Urothelium cell line (cell line): ENCODE measurements around the gene ENPP5.

Source experiments
- DNase-seq: peaks from one replicate; pipeline ENCODE4 v3.0.0; 2011; ENCODE audit warnings: low spot score, mixed read lengths
- FAIRE-seq: peaks from 2 replicates; lab custom pipeline; 2011; peaks lifted over from hg19 to GRCh38; lab: Jason Lieb, UNC

Gene ENPP5, protein sequence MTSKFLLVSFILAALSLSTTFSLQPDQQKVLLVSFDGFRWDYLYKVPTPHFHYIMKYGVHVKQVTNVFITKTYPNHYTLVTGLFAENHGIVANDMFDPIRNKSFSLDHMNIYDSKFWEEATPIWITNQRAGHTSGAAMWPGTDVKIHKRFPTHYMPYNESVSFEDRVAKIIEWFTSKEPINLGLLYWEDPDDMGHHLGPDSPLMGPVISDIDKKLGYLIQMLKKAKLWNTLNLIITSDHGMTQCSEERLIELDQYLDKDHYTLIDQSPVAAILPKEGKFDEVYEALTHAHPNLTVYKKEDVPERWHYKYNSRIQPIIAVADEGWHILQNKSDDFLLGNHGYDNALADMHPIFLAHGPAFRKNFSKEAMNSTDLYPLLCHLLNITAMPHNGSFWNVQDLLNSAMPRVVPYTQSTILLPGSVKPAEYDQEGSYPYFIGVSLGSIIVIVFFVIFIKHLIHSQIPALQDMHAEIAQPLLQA

DNA sequence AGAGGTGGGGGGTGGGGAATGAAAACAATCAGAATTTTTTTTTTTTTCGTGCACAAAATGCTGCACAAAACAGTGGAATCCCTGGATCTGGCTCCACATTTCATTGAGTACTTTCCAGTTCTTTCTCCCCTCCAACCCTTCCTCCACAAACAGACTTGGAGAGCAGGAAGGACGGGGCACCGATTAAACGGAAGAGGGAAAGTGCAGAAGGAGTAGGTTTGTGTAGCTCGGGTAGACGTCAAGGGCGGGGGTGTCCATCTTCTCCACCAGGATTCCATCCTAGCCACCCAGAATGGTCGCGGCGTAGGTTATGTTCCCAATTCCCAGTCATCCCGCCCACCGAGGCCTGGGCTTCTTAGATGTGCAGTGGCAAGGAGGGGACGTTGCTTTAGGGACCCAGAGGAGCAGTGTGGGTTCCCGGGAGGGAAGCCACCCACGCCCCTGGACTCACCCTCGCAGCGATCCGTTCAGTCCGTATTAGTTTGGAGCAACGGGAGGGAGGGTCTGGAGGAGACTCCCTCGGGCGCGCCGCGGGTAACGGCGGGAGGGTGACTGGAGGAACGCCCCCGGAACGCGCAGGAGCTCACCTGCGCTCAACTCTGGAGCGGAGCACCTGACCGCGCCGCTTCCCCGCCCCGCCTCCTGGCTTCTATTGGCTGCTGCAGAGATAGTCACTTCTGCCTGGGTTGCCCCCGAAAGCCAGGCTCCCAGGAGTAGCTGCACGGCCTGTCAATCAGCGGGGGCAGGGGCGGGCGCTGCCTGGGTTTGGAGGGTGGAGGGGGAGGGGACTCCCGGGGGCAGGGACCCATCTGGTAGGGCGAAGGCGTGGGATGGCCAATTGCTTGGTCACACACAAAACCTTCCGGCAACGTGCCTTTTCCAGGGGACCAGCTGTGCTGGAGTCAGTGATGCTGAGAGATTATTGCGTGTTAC, at the start of gene ENPP5:
TSS of gene ENPP5 (minus strand) at position 624 of the 933 bp plus-strand sequence. CDS start 2,718 bp downstream, outside the sequence.
- DNase-seq (peak; percentile 96), FAIRE-seq (no peak)

- FAIRE-seq (no peak), DNase-seq (no peak)
These were observed 48.9 kb upstream of the ENPP5 start for GRCh38 chr6:46219661-46220060.

- no peak for FAIRE-seq
- DNase-seq: no peak
These were observed 47.7 kb upstream of the ENPP5 start for GRCh38 chr6:46218457-46218856.

GRCh38 chr6:46217671-46218131, 46.9 kb upstream of the ENPP5 start:
- DNase-seq (no peak), FAIRE-seq (no peak)

DNA sequence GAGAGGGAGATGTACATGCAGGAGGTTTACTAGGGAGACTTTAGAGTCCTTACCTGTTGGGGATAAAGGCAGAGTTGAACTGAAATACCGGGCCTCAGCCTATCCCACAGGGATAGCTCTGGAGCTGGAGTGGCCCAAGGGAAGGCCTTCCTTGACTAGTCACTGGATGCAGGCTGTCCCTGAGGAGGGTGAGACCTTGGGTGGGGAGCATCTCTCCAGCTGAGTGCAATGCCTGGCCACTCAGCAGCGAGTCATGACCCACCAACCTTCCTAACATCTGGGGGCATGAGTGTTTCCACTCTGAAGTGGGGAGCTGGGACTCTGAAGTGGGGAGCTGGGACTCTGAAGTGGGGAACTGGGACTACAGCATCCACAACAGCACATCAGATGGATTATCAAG, 46.1 kb upstream of the ENPP5 start:
- FAIRE-seq: no peak
- DNase-seq: no peak

- no peak for FAIRE-seq
- no peak for DNase-seq
These were observed 45.0 kb upstream of the ENPP5 start for GRCh38 chr6:46215777-46216176.

DNA sequence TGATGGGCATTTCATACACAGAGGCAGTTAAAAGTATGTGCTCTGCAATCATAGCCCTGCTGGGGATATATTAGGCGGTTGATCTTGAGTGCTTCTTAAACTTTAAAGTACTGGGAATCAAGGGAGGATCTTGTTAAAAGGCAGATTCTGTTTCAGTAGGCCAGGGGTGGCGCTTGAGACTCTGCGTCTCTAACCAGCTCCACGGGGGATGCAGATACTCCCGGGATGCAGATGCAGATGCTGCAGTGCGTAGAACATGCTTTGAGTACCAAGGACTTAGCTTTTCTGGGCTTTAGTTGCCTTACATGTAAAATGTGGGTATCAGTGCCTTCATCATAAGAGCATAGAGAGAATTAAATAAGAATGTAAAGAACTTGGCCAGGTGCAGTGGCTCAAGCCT, 44.4 kb upstream of the ENPP5 start:
- FAIRE-seq (no peak), DNase-seq (no peak)

- FAIRE-seq (no peak), DNase-seq (no peak)
These were observed 41.1 kb upstream of the ENPP5 start for GRCh38 chr6:46211917-46212316.

DNA sequence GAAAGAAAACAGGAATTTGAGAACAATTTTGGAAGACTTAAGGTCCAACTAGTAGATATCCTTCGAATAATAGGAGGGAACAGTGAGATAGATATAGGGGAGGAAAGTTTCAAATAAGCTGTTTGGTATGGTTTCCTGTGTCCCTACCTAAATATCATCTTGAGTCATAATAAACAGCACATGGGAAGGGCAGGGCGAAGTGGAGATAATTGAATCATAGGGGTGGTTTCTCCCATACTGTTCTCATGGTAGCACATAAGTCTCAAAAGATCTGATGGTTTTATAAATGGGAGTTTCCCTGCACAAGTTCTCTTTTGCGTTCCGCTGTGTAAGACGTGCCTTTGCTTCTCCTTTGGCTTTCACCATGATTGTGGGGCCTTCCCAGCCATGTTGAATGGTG, 39.5 kb upstream of the ENPP5 start:
- no peak for FAIRE-seq
- no peak for DNase-seq

GRCh38 chr6:46208303-46208702, 37.5 kb upstream of the ENPP5 start:
- FAIRE-seq (no peak), DNase-seq (no peak)

- FAIRE-seq: no peak
These were observed 36.4 kb upstream of the ENPP5 start for GRCh38 chr6:46207174-46207573.

DNA sequence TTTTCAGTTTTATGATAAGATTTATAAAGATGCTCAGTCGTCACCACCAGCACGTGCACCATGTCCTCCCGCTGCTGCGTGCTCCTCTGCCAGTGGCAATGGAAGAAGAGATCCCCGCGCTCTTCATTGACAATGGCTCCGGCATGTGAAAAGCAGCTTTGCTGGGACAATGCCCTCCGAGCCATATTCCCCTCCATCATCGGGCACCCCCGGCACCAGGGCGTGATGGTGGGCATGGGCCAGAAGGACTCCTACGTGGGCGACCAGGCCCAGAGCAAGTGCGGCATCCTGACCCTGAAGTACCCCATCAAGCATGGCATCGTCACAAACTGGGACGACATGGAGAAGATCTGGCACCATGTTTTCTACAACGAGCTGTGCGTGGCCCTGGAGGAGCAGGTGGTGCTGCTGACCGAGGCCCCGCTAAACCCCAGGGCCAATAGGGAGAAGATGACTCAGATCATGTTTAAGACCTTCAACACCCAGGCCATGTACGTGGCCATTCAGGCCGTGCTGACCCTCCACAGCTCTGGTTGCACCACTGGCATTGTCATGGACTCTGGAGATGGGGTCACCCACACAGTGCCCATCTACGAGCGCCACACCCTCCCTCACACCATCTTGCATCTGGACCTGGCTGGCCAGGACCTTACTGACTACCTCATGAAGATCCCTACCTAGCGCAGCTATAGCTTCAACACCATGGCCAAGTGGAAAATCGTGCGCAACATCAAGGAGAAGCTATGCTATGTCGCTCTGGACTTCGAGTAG, 34.3 kb upstream of the ENPP5 start:
- no peak for DNase-seq
- no peak for FAIRE-seq

More at GRCh38 chr6:46207174-46207573, 36.4 kb upstream of the ENPP5 start:
- no peak for DNase-seq

DNA sequence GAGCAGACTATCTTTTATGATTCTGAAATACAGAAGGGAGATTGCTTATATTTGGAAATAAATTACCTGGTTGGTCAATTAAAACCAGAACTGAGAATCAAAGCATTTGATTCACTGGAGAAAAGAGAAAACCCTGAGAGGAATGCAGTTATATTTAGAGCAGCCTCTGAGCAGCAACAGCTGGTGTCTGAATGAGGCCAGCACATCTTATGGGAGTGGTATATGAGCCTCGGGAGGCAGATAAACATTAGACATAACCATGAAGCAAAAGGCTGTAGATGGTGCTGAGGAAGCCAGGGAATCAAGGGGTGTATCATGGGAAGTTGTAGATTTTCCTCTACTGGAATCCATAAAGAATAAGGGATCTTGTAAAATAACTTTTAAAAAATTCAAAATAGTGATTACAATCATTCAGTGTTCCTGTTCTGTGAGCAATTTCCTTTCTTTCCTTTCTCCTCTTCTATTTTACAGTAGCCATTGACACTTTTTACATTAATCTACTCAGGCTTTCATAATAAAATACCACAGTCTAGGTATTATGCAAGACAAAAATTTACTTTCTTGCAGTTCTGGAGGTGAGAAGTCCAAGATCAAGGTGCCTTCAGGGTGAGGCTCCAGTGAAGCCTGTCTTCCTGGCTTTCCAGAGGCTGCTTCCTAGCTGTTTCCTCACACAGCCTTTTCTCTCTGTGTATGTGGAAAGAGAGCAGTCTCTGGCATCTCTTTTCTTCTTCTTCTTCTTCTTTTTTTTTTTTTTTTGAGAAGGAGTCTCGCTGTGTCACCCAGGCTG, 32.8 kb upstream of the ENPP5 start:
- DNase-seq (no peak), FAIRE-seq (no peak)

DNA sequence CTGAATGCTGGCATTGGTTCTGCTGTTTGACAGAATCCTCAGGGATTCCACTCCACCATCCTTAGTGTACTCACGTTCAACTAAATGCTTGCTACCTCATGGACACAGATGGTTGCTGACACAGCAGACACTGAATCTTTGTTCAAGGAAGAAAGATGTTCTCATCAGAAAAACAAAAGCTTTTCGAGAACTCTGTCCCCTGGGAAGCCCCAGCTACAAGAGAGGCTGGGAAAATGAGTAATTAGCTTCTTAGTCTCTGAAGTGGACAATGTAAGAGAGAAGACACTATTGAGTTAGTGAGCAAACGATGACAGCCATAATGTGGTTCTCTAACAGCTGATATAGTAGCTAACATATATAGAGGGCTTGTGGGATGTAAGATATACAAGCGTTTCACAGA, 30.9 kb upstream of the ENPP5 start:
- DNase-seq (no peak), FAIRE-seq (no peak)

DNA sequence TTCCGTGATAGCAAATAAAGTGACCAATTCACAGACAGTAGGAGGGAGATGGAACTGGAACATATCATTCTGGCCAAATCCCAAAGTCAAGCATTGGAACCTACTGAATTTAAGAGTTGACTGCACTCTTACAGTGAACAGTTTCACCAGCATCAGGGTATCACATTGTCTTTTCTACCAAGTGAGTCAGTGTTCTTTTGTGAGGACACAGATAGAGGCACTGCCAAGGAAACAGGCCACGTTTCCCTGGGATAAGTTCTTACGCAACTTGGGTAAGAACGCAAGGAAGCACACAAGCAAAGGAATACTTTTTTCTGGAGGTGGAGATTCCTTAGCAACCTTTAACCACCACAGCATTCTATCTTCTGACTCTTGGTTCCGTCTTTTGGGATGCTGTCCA, 28.6 kb upstream of the ENPP5 start:
- DNase-seq (no peak), FAIRE-seq (no peak)

DNA sequence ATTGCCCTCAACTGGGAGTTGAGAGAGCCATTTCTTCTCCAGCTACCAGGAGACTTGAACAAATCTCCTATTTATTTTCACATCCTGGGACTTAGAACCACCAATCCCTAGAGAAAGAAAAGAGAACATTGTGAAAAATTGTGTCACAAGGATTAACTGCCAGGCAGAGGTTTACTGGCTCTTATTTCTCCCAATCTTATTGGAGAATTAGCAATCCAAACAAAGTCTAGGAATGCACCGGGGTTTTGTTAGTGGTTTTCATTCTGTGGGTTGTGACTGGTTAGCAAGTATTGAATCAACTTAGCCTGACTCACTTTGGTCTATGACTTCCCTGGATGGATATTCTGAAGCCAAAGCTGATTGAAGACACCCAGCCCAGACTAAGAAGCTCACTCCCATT, 21.2 kb upstream of the ENPP5 start:
- peak; percentile 53 for DNase-seq
- no peak for FAIRE-seq

DNA sequence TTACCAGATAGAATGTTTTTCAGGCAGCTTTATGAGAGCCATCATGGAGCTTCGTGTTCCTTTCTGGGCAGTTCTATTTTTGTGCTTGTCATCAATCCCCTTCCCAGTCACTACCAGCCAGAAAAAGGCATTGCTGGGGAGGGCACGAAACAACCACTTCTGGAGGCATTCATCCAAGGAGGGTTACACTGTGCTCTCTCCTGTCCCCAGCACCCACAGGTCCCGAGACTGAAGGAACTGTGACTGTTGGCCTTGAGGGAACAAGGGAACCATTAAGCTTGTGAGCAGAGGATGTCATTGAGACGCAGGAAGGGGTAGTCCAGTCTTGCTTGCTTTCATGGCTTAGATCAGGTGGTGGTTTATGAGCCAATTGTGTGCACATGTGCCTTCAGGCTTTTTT, 20.1 kb upstream of the ENPP5 start:
- no peak for FAIRE-seq

GRCh38 chr6:46189726-46190125, 18.9 kb upstream of the ENPP5 start:
- DNase-seq (no peak), FAIRE-seq (no peak)

More for the DNA sequence above, 20.1 kb upstream of the ENPP5 start:
- DNase-seq: no peak

GRCh38 chr6:46186583-46186982, 15.8 kb upstream of the ENPP5 start:
- no peak for FAIRE-seq
- DNase-seq: no peak

GRCh38 chr6:46184114-46184513, 13.3 kb upstream of the ENPP5 start:
- no peak for FAIRE-seq

More at GRCh38 chr6:46184114-46184513, 13.3 kb upstream of the ENPP5 start:
- DNase-seq: peak; percentile 51
